Smooth muscle cell (in vitro differentiated cells): ENCODE measurements around the gene DGUOK. TPM values are rescaled to one million over a fixed set of nuclear protein-coding genes. Genes with fewer than 3 reads are reported as not detected.

Experiments used
- DNase-seq: peaks from one replicate; lab custom pipeline; 2025; ENCODE audit not compliant: unreplicated experiment; lab: John Stamatoyannopoulos, UW
- H2AFZ ChIP-seq: fragments of 200-600 bp; sonication (generic); 2 replicates; pipeline ENCODE4 v1.6.0; 2016; ENCODE audit warnings: antibody characterized with exemption, low read depth, mild to moderate bottlenecking
- H3F3A ChIP-seq: fragments of 200-600 bp; sonication (generic); 2 replicates; pipeline ENCODE4 v1.6.0; 2017; ENCODE audit warnings: antibody characterized with exemption, low read depth
- H3K27ac ChIP-seq: fragments of 200-600 bp; sonication (generic); 2 replicates; pipeline ENCODE4 v1.5.1; 2016; ENCODE audit warnings: low read depth, mild to moderate bottlenecking
- H3K27me3 ChIP-seq: fragments of 200-600 bp; sonication (generic); 2 replicates; pipeline ENCODE4 v1.6.1; 2016; ENCODE audit warnings: low read depth, mild to moderate bottlenecking
- H3K36me3 ChIP-seq: fragments of 200-600 bp; sonication (generic); 2 replicates; pipeline ENCODE4 v1.5.1; 2016; ENCODE audit warnings: low read depth
- H3K4me1 ChIP-seq: fragments of 200-600 bp; sonication (generic); 2 replicates; pipeline ENCODE4 v1.5.1; 2016; ENCODE audit warnings: low read depth
- H3K4me2 ChIP-seq: fragments of 200-600 bp; sonication (generic); 2 replicates; pipeline ENCODE4 v1.6.0; 2016; ENCODE audit warnings: mild to moderate bottlenecking
- H3K4me3 ChIP-seq: fragments of 200-600 bp; sonication (generic); 2 replicates; pipeline ENCODE4 v1.5.1; 2016; ENCODE audit warnings: mild to moderate bottlenecking
- H3K79me2 ChIP-seq: fragments of 200-600 bp; sonication (generic); 2 replicates; pipeline ENCODE4 v1.6.0; 2016; ENCODE audit warnings: low read depth, mild to moderate bottlenecking
- H3K9ac ChIP-seq: fragments of 200-600 bp; sonication (generic); 2 replicates; pipeline ENCODE4 v1.6.0; 2016; ENCODE audit warnings: low read depth
- H3K9me3 ChIP-seq: fragments of 200-600 bp; sonication (generic); replicated peaks from 2 replicates; pipeline ENCODE4 v1.5.1; 2016; ENCODE audit warnings: low read depth
- H4K20me1 ChIP-seq: fragments of 200-600 bp; sonication (generic); 2 replicates; pipeline ENCODE4 v1.6.0; 2016; ENCODE audit warnings: low read depth
- CTCF ChIP-seq: fragments of 200-600 bp; sonication (generic); IDR thresholded peaks from 2 replicates; pipeline ENCODE4 v1.5.1; 2017; ENCODE audit warnings: borderline replicate concordance, mild to moderate bottlenecking, antibody characterized with exemption; ENCODE audit not compliant: insufficient read depth, poor library complexity, severe bottlenecking
- WGBS: methylation state at CpG from one replicate; pipeline ENCODE4 v1.1.7; 2016; ENCODE audit warnings: low lambda C conversion rate; 5-methylcytosine and 5-hydroxymethylcytosine counted together
- polyA plus RNA-seq: library from polyadenylated mRNA; unstranded; fragments of >200 nt; fragmentation: Nextera tagmentation; extraction: Ambion mirVana; gene quantifications from 2 replicates; pipeline ENCODE4 v1.2.1, GENCODE V29; 2016
- total RNA-seq: library from RNA; depleted of rRNA; stranded (reverse); fragments of >200 nt; gene quantifications from 2 replicates; pipeline ENCODE4 v1.2.3, GENCODE V29; 2014

The DGUOK gene
- total and polyA plus RNA-seq, 2 experiments from 2014 or later, result 112 to 154 TPM

DNA sequence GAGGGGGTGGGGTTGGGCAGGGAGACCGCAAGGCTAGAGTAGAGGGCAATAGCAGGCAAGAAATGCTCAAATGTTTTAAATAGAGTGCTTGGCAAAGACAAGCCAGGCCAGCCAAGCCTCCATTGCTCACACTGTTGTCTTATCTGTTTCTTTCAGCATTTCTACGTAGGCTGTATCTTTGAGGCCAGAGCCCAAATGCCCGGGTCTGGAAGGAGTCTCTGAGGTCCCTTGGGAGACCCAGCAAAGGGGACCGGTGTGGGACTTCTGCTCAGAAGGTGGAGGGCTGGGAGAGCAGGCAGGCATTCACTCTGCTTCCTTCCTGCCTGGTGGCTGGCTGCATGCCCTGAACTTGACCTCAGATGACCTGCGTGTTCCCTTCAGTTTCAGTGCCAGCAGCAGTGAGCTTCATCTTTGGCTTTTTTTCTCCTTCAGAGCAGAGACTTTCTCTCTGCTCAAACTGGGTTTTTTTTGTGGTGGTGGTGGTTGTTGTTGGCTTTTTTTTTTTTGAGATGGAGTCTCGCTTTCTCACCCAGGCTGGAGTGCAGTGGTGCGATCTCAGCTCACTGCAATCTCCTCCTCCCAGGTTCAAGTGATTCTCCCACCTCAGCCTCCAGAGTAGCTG lies 44.3 kb downstream of the DGUOK start:
- H3K9me3 ChIP-seq, result no peaks in the 10 kb centered on the region
- H3K9ac ChIP-seq, result no peak overlapping the region
- no peaks in the 10 kb centered on the region for H3K79me2 ChIP-seq
- 75% methylated on average over 7 of the region's 7 CpGs for WGBS
- H3K27ac ChIP-seq, result no peak overlapping the region
- H2AFZ ChIP-seq, result no peak overlapping the region
- no peak for DNase-seq
- no peaks in the 10 kb centered on the region for H3K4me1 ChIP-seq
- H3K36me3 ChIP-seq, result no peaks in the 10 kb centered on the region
- H4K20me1 ChIP-seq, result no peaks in the 10 kb centered on the region
- H3F3A ChIP-seq, result no peaks in the 10 kb centered on the region
- H3K4me2 ChIP-seq, result no peak overlapping the region
- H3K27me3 ChIP-seq, result no peaks in the 10 kb centered on the region
- no peak overlapping the region for H3K4me3 ChIP-seq
- no peak for TF ChIP-seq CTCF

DNA sequence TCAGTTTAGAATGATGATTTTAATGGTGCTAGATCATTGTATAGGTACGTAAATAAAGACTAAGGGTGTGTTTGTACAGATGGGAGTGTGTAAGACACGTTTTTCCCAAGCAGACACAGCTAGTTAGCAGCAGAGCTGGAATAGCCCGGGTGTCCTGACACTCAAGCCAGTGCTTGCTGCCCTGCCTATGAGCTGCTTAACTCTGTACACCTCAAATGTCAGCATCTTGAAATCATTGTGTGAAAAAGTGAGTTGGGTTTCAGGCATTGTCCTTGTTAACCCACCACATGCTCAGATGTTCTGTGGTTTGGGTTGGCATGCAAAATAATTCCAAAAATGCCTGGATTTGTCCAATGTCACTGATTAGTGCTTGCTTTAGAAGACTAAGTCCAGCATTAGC lies 45.0 kb downstream of the DGUOK start:
- no peaks in the 10 kb centered on the region for H3K36me3 ChIP-seq
- no peaks in the 10 kb centered on the region for H3K79me2 ChIP-seq
- H3K9ac ChIP-seq, result no peak overlapping the region
- WGBS, result 75% methylated on average over 3 of the region's 3 CpGs
- no peaks in the 10 kb centered on the region for H4K20me1 ChIP-seq
- no peak overlapping the region for H3K4me2 ChIP-seq
- no peak overlapping the region for H3K4me3 ChIP-seq
- H3K27ac ChIP-seq, result no peak overlapping the region
- no peaks in the 10 kb centered on the region for H3K9me3 ChIP-seq
- no peak for DNase-seq
- no peak overlapping the region for H2AFZ ChIP-seq
- H3K27me3 ChIP-seq, result no peaks in the 10 kb centered on the region
- H3K4me1 ChIP-seq, result no peaks in the 10 kb centered on the region
- TF ChIP-seq CTCF, result no peak
- no peaks in the 10 kb centered on the region for H3F3A ChIP-seq

DNA sequence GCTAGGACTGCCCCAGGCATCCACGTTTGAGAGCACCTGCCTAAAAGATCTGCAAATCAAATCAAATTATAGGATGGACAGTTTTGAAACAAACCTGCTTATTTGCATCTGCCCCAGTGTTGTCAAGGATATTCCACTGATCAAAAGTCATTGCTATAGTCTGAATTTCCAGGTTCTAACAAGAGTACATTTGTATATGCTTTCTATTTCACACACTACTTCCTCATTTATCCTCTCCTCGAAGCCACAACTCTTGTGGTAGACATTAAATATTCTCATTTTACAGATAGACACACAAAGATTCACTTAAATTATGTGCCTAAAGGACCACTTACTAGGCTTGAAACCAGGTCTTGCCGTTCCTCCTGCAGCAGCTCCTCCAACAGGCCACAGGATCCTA lies 46.2 kb downstream of the DGUOK start:
- Histone ChIP-seq H3K4me1 (no peaks in the 10 kb centered on the region), H3K27me3 (no peaks in the 10 kb centered on the region), H3K4me3 (no peak overlapping the region), H4K20me1 (no peaks in the 10 kb centered on the region), H3K9ac (no peak overlapping the region), H3K9me3 (no peaks in the 10 kb centered on the region), H3K4me2 (no peak overlapping the region), H3K36me3 (no peaks in the 10 kb centered on the region), H3F3A (no peaks in the 10 kb centered on the region), H3K27ac (no peak overlapping the region), H2AFZ (no peak overlapping the region), H3K79me2 (no peaks in the 10 kb centered on the region)
- TF ChIP-seq CTCF, result no peak
- WGBS, result 80% methylated on average over 3 of the region's 3 CpGs
- DNase-seq, result no peak

- no peak for DNase-seq
- no peaks in the 10 kb centered on the region for H4K20me1 ChIP-seq
- H3K9me3 ChIP-seq, result no peaks in the 10 kb centered on the region
- H3K27me3 ChIP-seq, result no peaks in the 10 kb centered on the region
- H2AFZ ChIP-seq, result no peak overlapping the region
- no peaks in the 10 kb centered on the region for H3F3A ChIP-seq
- H3K4me3 ChIP-seq, result no peak overlapping the region
- peaks cover under 1% of the 10 kb centered on the region for H3K4me1 ChIP-seq
- H3K9ac ChIP-seq, result no peak overlapping the region
- no peak overlapping the region for H3K27ac ChIP-seq
- no peak for TF ChIP-seq CTCF
- no peaks in the 10 kb centered on the region for H3K79me2 ChIP-seq
- WGBS, result 95% methylated on average over 3 of the region's 3 CpGs
- no peaks in the 10 kb centered on the region for H3K36me3 ChIP-seq
- no peak overlapping the region for H3K4me2 ChIP-seq
Measured at GRCh38 chr2:73975731-73976130, 49.1 kb downstream of the DGUOK start.
